DOHH2 (cell line): ENCODE data around the gene RPL36.

ENCODE experiments used
- CTCF ChIP-seq: fragments of 200-600 bp; sonication (generic); IDR thresholded peaks from one replicate; pipeline ENCODE4 v1.5.1; 2014; ENCODE audit warnings: antibody characterized with exemption, mild to moderate bottlenecking, low read depth, low read length; ENCODE audit not compliant: poor library complexity, severe bottlenecking
- EZH2phosphoT487 ChIP-seq: fragments of 200-600 bp; sonication (generic); IDR thresholded peaks from 2 replicates; pipeline ENCODE4 v1.6.1; 2017; ENCODE audit warnings: borderline replicate concordance, mild to moderate bottlenecking, antibody characterized with exemption, low read length, moderate library complexity, mixed read lengths

GRCh38 chr19:5667751-5668271 lies 22.3 kb upstream of the RPL36 start:
- no peak for TF ChIP-seq CTCF
- TF ChIP-seq EZH2phosphoT487 = no peak
